NCI-H460 (cell line): ENCODE measurements around the gene LECT2. TPM values are rescaled to one million over a fixed set of nuclear protein-coding genes. Genes with fewer than 3 reads are reported as not detected.
A peak's percentile ranks its signal among the peaks of the same experiment; 100 is the strongest.

Experiments
- DNase-seq: peaks from one replicate; pipeline ENCODE4 v3.0.0-alpha.2; 2016; ENCODE audit warnings: low read depth; ENCODE audit errors: extremely low read depth
- total RNA-seq: library from RNA; depleted of rRNA; stranded (reverse); fragments of >200 nt; shearing (Covaris generic); gene quantifications from 2 replicates; pipeline ENCODE4 v1.2.3, GENCODE V29; 2014; rRNA removed

LECT2 gene
- total RNA-seq, 1 experiment from 2014 or later = not detected

- no peak for DNase-seq
These were observed 12.5 kb downstream of the LECT2 start for GRCh38 chr5:135942202-135942771.

- DNase-seq = no peak
These were observed 13.1 kb downstream of the LECT2 start for GRCh38 chr5:135941711-135942110.

GRCh38 chr5:135937245-135937911 is 17.4 kb downstream of the LECT2 start:
- DNase-seq = no peak

GRCh38 chr5:135934939-135935338 is 19.8 kb downstream of the LECT2 start:
- DNase-seq = no peak

GRCh38 chr5:135930949-135931295 is 23.9 kb downstream of the LECT2 start:
- DNase-seq = no peak

- DNase-seq = no peak
These were observed 24.5 kb downstream of the LECT2 start for GRCh38 chr5:135930029-135930948.

- peak; percentile 29 for DNase-seq
These were observed 33.4 kb downstream of the LECT2 start for GRCh38 chr5:135921388-135921787.

GRCh38 chr5:135920199-135920598 is 34.6 kb downstream of the LECT2 start:
- no peak for DNase-seq

- no peak for DNase-seq
These were observed 38.0 kb downstream of the LECT2 start for GRCh38 chr5:135916638-135917263.

- DNase-seq = no peak
These were observed 39.2 kb downstream of the LECT2 start for GRCh38 chr5:135915466-135916001.

GRCh38 chr5:135913713-135914626 is 40.8 kb downstream of the LECT2 start:
- no peak for DNase-seq

GRCh38 chr5:135905144-135905543 is 49.6 kb downstream of the LECT2 start:
- no peak for DNase-seq

- DNase-seq = no peak
These were observed 53.1 kb downstream of the LECT2 start for GRCh38 chr5:135901633-135902032.

GRCh38 chr5:135900276-135900675 is 54.5 kb downstream of the LECT2 start:
- DNase-seq = no peak

GRCh38 chr5:135898651-135899050 is 56.1 kb downstream of the LECT2 start:
- no peak for DNase-seq

Other genes with a start within 250 kb of the LECT2 start
- not detected in 2 replicates for gene SLC25A48, start 120.3 kb downstream of the LECT2 start, total RNA-seq
- gene IL9, start 59.1 kb downstream of the LECT2 start, total RNA-seq = not detected in 2 replicates
- 1,239 and 1,373 TPM in 2 replicates for gene TGFBI, start 74.0 kb upstream of the LECT2 start, total RNA-seq
- 52.9 and 57.9 TPM in 2 replicates for gene SMAD5, start 177.9 kb upstream of the LECT2 start, total RNA-seq
- not detected in 2 replicates for gene SMIM32, start 238.2 kb upstream of the LECT2 start, total RNA-seq